Dermis microvascular lymphatic vessel endothelial cell (primary cell): Measurements from ENCODE around the gene MAP7D2. TPM values are rescaled to one million over a fixed set of nuclear protein-coding genes. Genes with fewer than 3 reads are reported as not detected.

Experiments used
- DNase-seq, 2 donors: peaks; one replicate each; pipeline versions ENCODE4 v3.0.0 to v3.0.0-alpha.2; 2010; ENCODE audit warnings: low read depth in 2 of 2
- total RNA-seq: library from RNA; depleted of rRNA; stranded (reverse); fragments of >200 nt; gene quantifications from 2 replicates; pipeline ENCODE4 v1.2.1, GENCODE V29; 2014

MAP7D2 gene
- total RNA-seq, 1 donor from 2014 or later, result 0.26 TPM

GRCh38 chrX:20046223-20046622, 70.5 kb downstream of the MAP7D2 start:
- no peak for DNase-seq

GRCh38 chrX:20042221-20042620, 74.5 kb downstream of the MAP7D2 start:
- no peak for DNase-seq

- DNase-seq, result no peak
Observed at GRCh38 chrX:20038966-20039365, 77.7 kb downstream of the MAP7D2 start.

GRCh38 chrX:20037186-20037585, 79.5 kb downstream of the MAP7D2 start:
- DNase-seq, result no peak

DNA sequence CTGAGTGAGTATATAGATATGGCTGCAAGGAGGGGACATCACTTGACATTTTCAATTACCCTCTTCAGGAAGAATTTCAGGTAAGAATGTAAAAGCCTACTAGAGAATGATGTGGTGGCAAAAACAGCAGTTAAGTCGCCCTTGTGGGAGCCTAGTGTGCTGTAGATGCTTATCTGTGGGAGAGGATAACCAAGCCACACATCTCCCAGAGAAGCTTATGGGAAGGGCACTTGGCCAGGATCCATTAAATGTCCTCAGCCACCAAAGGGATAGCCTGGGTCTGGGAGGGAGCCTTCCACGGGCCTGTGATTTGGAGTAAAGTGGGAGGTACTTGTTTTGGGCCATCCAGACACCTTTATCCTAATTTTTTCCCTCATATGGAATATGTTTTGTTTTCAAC, 84.5 kb downstream of the MAP7D2 start:
- DNase-seq, result no peak

DNA sequence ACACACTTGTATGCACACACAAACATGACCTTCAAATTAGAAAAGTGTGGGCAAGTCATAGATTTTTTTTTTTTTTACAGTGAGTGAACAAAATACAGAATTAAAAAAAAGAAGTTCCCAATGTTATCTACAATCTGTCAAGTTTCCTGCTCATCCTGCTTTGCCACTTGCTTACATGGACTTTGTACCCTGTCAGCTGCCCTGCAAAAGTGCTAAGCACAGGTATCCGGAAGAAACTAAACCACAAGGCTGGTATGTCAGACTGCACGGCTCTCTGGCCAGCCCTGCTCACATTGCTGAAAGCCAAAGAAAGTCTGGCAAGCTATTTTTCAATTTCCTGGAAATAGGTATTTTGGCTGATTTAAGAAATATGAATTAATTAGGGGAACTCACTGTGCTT, 87.0 kb downstream of the MAP7D2 start:
- DNase-seq, result no peak

- no peak for DNase-seq
Observed at GRCh38 chrX:20028588-20028987, 88.1 kb downstream of the MAP7D2 start.

DNA sequence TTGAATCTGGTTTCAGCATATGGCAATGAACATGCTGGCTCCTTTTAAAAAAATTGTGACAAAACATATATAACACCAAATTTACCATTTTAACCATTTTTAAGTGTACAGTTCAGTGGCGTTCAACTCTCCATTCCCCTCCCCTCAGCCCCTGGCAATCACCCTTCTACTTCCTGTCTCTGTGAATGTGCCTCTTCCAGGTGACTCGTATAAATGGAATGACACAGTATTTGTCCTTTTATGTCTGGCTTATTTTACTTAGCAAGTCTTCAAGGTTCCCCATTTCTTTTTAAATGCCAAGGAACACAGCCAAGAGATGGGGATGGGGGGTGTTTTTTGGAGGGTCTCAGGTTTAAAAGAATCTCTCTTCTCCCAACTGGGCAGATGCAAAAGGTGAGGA, 90.4 kb downstream of the MAP7D2 start:
- no peak for DNase-seq

- DNase-seq, result no peak
Observed at GRCh38 chrX:20019672-20020365, 96.9 kb downstream of the MAP7D2 start.

- DNase-seq, result no peak
Observed at GRCh38 chrX:20016616-20016945, 100.1 kb downstream of the MAP7D2 start.

DNA sequence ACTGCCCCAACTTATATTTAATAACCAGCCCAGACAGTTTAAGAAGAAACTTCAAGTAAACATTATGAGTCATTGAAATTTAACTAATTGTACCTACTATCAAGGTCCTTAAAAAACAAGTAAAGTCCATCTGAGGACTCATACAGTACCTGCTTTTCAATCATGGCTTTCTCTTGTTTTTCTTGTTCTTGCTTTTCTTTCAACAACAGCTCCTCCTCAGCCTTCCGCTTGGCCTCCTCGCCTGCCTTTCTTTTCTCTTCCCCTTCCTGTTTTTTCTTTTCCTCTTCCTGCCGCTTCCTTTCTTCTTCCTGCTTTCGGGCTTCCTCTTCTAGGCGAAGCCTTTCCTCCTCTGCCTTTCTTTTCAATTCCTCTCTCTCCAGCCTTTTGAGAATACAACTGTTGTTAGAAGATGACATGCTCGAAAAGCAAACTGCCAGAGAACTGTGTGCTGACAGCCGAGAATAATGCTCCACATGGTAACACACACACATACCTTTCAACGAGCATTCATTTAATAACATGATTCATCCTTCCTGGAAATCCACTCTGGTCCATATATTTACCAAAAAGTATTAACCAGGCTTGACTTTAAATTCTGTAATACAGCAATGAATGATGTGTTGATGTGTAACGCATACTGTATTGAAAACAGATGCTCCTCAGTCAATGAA, 100.6 kb downstream of the MAP7D2 start:
- DNase-seq, result peak in 1 of 2 donors; percentile 9

DNA sequence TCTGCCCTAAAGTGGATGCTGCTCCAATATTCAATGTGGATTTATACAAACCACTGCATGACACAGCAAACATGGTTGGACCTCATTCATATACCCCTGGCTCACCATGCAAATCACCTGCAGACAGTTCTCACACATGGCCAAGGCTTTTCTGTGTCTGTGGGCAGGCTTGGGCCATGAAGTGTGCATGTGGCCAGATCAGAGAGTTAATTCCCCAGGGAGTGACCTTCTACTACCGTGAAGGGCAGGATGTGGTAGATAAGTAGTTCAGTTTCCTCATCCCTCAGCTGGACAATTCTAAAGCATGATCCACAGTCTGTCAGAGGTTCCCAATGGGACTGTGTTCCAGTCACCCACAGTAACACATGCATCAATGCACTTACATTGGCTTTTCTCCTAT, 101.3 kb downstream of the MAP7D2 start:
- DNase-seq, result no peak

GRCh38 chrX:20011608-20012007, 105.1 kb downstream of the MAP7D2 start:
- DNase-seq, result no peak

DNA sequence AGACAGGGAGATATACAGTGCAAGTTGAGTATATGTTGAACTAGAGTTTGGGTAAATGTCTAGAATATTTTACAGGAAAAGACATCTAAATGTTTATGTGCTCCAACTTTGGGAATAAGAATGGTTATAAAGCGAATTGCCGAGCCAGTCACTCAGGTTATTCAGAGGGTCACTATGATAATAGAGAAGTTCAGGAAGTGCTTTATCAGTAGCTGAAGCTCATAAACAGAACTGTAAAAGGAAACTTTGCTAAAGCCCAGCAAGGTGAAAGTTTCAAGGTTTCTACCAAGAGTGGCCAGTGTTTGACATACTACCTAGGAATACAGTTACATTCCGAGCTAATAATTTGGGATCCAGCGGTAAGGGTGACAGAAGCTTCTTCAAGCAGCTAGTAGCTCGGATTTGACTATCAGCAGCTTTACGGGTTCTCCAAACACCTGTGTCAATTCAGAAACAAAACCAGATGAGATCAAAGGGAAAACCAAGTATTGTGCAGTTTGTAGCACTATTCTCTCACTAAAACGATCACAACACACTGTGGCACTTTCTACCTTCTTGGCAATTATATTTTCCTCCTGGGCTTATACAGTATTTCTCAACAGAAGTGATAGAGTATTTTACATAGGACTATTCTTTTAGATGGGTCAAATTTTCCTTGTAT, 108.6 kb downstream of the MAP7D2 start:
- DNase-seq, result no peak

- no peak for DNase-seq
Observed at GRCh38 chrX:20005883-20006282, 110.8 kb downstream of the MAP7D2 start.

DNA sequence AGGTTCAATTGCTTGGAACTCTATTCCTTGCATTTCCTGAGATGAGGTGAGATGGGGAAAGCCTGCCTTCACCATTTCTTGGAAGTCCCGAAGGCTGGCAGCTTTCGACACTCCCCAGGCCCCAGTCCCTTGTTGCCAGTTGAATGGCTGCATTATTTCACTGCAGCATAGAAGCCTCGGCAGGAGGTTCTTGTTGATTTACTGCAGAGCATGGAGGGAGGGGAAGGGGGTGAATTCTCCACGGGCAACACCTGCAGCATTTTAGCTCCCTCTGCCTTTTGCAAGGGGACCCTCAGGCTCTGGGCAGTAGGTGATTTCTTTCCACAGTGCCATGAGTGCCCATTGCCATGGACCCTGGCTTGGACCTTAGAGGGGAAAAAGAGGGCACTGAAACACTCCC, 115.1 kb downstream of the MAP7D2 start:
- DNase-seq, result no peak

- no peak for DNase-seq
Observed at GRCh38 chrX:19991350-19991718, 125.4 kb downstream of the MAP7D2 start.

DNA sequence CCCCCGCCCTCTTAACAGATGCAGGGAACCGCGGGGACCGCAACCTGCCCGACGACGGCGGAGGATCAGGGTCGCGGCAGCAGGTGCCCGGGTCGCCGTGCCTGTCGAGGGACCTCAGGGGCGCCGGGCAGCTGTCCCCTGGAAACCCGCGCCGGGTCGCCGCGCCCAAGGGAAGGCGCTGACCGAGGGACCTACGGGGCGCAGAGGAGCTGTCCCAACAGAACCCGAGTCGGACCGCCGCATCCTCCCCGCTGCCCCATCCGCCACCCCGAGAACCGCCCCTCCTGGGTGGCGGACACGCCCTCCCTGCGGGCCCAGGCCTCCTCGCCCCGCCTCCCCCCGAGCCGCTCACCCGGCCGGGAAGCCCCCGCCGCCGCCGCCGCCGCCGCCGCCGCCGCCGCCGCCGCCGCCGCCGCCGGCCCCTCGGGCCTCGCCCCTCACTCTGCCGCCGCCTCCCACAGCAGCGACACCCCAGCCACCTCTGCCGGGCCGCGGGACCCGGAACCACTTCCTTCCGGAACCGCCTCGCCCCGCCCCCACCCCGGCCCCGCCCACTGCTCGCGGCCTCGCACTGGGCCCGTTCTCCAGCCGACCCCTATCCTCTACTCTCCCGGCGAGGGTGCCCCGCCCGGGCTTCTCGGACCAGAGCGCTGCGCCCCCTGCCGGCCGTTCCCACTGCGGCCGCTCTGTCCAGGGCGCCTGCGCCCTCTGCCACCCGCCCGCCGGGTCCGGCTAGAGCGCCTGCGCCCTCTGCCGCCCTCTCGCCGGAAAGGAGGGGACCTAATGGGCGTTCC, 126.0 kb downstream of the MAP7D2 start, which contains the start of gene BCLAF3:
Gene BCLAF3 (minus strand): TSS at position 506 of the 794 bp plus-strand sequence. CDS start 20,797 bp downstream, outside the sequence.
- peak; percentile 55 to 84 for DNase-seq

GRCh38 chrX:19990151-19990555, 126.6 kb downstream of the MAP7D2 start:
- no peak for DNase-seq

- no peak for DNase-seq
Observed at GRCh38 chrX:19987856-19988255, 128.9 kb downstream of the MAP7D2 start.

- DNase-seq, result no peak
Observed at GRCh38 chrX:19986531-19986930, 130.2 kb downstream of the MAP7D2 start.

DNA sequence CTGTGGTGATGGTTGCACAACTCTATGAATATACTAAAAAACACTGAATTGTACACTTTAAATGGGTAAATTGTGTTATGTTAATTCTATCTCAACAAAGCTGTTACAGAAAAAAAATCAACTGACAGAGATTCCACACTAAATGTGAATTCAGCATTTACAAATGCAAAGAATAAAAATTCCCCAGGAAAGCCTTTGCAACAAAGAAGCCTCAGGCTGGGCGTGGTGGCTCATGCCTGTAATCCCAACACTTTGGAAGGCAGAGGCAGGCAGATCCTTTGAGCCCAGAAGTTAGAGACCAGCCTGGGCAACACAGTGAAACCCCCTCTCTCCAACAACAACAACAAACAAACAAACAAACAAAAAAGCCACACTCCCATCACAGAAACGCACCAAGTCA, 134.8 kb downstream of the MAP7D2 start:
- no peak for DNase-seq
